ENCODE measurements around the gene PRRG3.

DNA sequence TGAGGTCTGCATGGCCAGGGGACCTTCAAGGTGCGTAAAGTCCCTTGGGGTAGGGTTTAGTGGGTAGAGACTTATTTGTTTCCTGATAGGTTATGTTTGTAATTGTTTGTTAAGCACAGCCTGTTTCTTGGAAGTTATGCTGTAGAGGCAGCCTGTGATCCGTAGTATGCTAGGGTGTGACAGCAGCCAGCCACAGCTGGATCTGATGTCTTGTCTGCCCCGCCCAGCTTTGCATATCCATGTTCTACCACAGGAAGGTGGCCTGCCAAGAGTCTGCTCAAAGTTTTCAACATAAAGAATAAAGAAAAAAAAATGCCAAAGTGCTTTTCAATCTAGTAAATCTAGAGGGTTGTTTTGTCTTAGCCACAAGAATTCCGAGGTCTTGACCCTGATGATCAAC is 19.1 kb upstream of the PRRG3 start:
- TF ChIP-seq FOXM1 (IDR thresholded peaks at IDR 0.05; ENCODE audit: borderline replicate concordance), result no peak
- no peak for TF ChIP-seq NFRKB (IDR thresholded peaks at IDR 0.05)
